ENCODE results near the gene ZNF586.
"Not testable (repeated sequence)": the region's sequence is repeated elsewhere in the genome, so short reads cannot be mapped to it uniquely, and the experiment has no call there.

Gene ZNF586

GRCh38 chr19:57769345-57770131 is at the start of gene ZNF586:
ZNF586 (plus strand) TSS chr19:57769676; CDS start chr19:57769843, 167 bp downstream.
- no peak for DNase-seq

DNA sequence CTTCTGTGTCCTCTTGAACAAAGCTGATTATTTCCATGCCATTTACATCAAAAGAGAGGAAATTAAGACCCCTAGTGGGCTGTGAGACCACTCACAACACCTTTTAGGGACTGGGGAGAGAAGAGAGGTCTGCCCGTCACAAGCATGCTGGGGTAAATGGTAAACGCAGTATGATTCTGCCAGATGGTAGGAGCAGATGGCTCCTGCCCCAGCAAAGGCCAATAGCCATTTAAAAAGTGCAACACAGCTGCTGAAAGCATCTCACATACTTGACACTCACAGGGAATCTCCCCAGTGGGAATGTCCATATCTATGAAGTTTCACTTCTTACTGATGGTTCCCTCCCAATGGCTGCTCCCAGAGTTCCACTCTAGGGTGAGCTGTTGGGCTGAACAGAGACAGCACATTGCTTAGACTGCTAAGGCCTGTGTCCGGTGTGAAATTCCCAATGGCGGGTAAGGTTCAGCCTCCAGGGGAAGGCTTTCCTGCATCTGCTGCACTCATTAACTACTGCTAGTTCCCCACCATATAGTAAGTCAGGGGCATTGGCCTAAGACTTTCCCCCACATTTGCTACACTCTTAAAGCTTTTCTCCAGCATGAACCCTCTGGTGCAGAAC is 49.5 kb upstream of the ZNF586 start:
- DNase-seq = no peak

GRCh38 chr19:57720878-57721277 is 48.6 kb upstream of the ZNF586 start:
- no peak for DNase-seq

DNA sequence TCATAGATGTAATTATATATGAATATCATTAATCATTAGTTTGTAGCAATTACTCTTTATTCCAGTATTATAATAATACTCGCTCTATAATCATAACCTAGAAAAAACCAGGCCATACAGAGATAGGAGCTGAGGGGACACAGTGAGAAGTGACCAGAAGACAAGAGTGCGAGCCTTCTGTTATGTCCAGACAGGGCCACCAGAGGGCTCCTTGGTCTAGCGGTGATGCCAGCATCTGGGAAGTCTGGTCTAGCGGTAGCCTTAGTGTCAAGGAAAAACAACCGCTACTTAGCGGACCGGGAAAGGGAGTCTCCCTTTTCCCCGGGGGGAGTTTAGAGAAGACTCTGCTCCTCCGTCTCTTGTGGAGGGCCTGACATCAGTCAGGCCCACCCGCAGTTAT is 31.2 kb upstream of the ZNF586 start:
- DNase-seq = not testable (repeated sequence)

- not testable (repeated sequence) for DNase-seq
Observed at GRCh38 chr19:57738770-57739169, 30.7 kb upstream of the ZNF586 start.

GRCh38 chr19:57746580-57747471 is 22.6 kb upstream of the ZNF586 start, which contains the start of gene ZNF776:
ZNF776 (plus strand) TSS chr19:57746815; CDS start chr19:57747059, 244 bp downstream.
- peak; percentile 78 for DNase-seq

GRCh38 chr19:57747472-57747807 is 22.0 kb upstream of the ZNF586 start:
- DNase-seq = no peak

GRCh38 chr19:57748029-57748428 is 21.4 kb upstream of the ZNF586 start:
- DNase-seq = no peak

GRCh38 chr19:57754091-57754673 is 15.3 kb upstream of the ZNF586 start:
- no peak for DNase-seq

DNA sequence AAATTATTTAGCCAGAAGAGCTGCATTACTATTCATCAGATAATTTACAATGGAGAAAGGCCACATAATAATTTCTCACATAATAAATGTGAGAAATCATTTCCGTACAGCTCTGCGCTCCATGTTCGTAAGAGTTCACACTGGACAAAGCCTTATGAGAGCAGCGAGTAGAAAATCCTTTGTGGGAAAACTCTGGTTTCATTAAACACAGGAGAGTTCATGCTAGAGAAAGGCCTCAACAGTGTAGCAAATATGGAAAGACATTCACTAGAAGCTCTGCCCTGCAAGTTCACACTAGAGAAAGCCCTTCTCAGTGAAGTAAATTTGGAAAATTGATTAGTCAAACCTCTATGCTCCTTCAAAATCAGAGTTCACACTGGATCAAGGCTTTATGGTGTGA is 14.4 kb upstream of the ZNF586 start:
- DNase-seq = no peak

DNA sequence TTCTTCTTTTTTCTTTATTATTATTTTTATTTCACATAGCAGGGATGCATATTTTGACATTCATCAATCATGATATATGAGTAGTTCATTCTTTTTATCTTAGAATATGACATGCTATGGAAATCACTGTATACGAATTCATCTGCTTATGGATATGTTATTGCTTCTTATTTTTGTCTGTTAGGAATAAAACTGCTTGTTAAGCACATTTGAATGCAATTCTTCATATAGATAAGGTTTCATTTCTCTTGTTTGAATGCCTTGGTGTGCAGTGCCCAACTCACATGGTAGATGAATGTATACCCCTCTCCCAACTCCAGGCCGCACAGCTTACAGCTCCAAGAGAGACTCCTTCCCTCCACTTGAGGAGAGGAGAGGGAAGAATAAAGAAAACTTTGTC is 11.5 kb upstream of the ZNF586 start:
- DNase-seq = no peak

DNA sequence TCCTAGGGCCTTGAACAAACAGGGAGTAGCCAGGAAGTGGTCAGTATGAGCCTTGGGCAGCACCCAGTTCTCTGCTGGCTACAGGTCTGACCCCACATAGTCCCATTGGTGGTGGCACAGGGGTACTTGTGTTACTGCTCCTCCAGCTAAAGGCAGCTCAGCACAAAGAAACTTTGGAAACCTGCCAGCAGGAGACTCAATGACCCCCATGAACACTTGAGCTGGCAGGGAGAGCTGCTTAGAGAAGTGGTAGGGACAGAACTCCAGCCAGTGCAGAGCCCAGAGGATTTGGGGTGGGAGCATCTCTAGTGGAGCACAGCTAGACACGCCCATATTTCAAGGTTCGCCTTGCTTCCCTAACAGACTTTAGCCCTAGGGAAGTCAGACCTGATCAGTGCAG is 10.4 kb upstream of the ZNF586 start:
- no peak for DNase-seq

GRCh38 chr19:57771417-57771816 is 1.9 kb downstream of the ZNF586 start:
- DNase-seq = no peak

DNA sequence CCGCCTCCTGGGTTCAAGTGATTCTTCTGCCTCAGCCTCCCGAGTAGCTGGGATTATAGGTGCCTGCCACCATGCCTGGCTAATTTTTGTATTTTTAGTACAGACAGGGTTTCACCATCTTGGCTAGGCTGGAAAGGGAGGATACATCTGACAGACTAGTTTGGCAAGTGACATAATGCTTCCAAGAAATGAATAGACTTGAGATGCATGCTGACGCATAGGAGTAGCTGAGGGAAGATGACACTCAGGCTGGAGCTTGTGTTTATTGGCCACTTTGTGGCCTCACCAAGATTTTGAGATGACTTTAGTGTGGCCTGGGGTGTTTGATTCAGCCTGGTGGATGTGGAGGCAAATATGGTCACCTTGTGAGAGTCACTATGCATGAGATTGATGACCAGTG is 4.0 kb downstream of the ZNF586 start:
- DNase-seq = no peak

DNA sequence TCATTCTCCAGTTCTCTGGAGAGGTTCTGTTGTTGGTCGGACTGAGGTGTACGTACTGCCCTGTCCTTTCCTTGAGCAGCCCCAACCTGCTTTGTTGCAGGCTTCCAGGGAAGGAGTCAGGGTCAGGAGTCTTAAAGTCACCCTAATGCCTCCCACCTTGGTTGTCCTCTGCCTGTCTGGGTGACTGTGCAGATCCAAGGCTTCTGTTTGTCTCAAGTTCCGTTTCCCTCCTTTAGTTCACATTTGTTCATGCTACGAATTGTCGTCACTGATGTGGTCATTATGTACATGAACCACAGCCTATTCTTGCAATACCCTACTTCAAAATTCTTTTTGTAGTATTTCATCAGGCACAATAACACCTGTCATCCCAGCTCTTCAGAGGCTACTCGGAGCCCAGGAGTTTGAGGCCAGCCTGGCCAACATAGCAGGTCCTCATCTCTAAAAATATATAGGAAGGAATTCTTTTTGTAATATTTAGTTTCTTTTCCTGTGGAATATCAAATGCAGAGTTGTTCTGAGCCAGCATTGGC is 7.4 kb downstream of the ZNF586 start:
- no peak for DNase-seq

GRCh38 chr19:57778336-57778735 is 8.9 kb downstream of the ZNF586 start:
- no peak for DNase-seq

DNA sequence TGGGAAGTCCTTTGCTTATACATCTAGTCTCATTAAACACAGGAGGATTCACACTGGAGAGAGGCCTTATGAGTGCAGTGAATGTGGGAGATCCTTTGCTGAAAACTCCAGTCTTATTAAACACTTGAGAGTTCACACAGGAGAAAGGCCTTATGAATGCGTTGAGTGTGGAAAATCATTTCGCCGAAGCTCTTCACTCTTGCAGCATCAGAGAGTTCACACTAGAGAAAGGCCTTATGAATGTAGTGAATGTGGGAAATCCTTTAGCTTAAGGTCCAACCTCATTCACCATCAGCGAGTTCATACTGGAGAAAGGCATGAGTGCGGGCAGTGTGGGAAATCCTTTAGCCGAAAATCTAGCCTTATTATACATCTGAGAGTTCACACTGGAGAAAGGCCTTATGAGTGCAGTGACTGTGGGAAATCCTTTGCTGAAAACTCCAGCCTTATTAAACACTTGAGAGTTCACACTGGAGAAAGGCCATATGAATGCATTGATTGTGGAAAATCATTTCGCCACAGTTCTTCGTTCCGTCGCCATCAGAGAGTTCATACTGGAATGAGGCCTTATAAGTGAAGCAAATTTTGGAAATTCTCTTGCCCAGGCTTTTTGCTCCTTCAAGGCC is 9.9 kb downstream of the ZNF586 start:
- DNase-seq = no peak

- DNase-seq = no peak
Observed at GRCh38 chr19:57786286-57786685, 16.8 kb downstream of the ZNF586 start.

- no peak for DNase-seq
Observed at GRCh38 chr19:57786906-57787305, 17.4 kb downstream of the ZNF586 start.

DNA sequence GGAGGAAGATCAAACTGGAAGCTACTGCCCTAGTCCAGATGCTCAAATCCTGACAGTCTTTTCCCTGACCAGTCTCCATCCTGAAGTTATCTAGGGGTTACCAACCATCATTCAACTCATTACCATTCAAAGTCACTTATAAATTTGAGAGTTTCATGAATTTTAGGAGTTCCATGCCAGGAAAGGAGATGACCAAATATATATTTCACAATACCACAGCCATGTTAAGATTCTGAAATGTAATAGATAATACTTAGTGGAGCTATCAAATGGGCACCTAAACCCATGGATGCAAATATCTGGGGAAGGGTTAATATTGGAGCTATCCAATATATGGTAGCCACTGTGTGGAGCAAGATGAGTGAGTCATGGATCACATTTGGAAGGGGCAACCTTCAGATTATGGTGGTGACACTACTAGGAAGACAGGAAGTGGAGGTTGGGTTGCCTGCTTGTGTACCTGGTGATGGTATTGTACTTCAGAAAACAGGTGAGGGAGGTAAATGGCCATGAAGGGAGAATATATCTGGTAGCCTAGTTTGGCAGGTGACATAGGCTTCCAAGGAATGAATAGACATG is 18.7 kb downstream of the ZNF586 start:
- DNase-seq = no peak

GRCh38 chr19:57789288-57789687 is 19.8 kb downstream of the ZNF586 start:
- no peak for DNase-seq

GRCh38 chr19:57796580-57796979 is 27.1 kb downstream of the ZNF586 start:
- not testable (repeated sequence) for DNase-seq
